ENCODE results near the gene BMPR1A.

BMPR1A gene

GRCh38 chr10:86718556-86718955 is 37.9 kb upstream of the BMPR1A start:
- in situ Hi-C loops (cut with HindIII; ENCODE audit: low sequenced_read_pairs): no loop called here
- no peak for TF ChIP-seq CTCF (IDR thresholded peaks at IDR 0.05; ENCODE audit: low read depth, low read length, missing control alignments)
- no peak for DNase-seq (ENCODE audit: low read depth)
- H3K4me3 ChIP-seq (ENCODE audit: low read depth, low read length): no peak overlapping the region

- in situ Hi-C loops (cut with HindIII; ENCODE audit: low sequenced_read_pairs): no loop called here
- TF ChIP-seq CTCF (IDR thresholded peaks at IDR 0.05; ENCODE audit: low read depth, low read length, missing control alignments): no peak
- no peak for DNase-seq (ENCODE audit: low read depth)
- H3K4me3 ChIP-seq (ENCODE audit: low read depth, low read length): no peak overlapping the region
These were observed 35.2 kb upstream of the BMPR1A start for GRCh38 chr10:86721232-86721631.

- TF ChIP-seq CTCF (IDR thresholded peaks at IDR 0.05; ENCODE audit: low read depth, low read length, missing control alignments): no peak
- in situ Hi-C loops (cut with HindIII; ENCODE audit: low sequenced_read_pairs): no loop called here
These were observed 33.4 kb upstream of the BMPR1A start for GRCh38 chr10:86723009-86723408.

GRCh38 chr10:86724445-86724844 is 32.0 kb upstream of the BMPR1A start:
- in situ Hi-C loops (cut with HindIII; ENCODE audit: low sequenced_read_pairs): no loop called here
- DNase-seq (ENCODE audit: low read depth): no peak
- TF ChIP-seq CTCF (IDR thresholded peaks at IDR 0.05; ENCODE audit: low read depth, low read length, missing control alignments): no peak
- no peak overlapping the region for H3K4me3 ChIP-seq (ENCODE audit: low read depth, low read length)

More at GRCh38 chr10:86723009-86723408, 33.4 kb upstream of the BMPR1A start:
- no peak overlapping the region for H3K4me3 ChIP-seq (ENCODE audit: low read depth, low read length)
- no peak for DNase-seq (ENCODE audit: low read depth)

GRCh38 chr10:86725980-86726676 is 30.3 kb upstream of the BMPR1A start:
- TF ChIP-seq CTCF (IDR thresholded peaks at IDR 0.05; ENCODE audit: low read depth, low read length, missing control alignments): no peak
- DNase-seq (ENCODE audit: low read depth): no peak
- in situ Hi-C loops (cut with HindIII; ENCODE audit: low sequenced_read_pairs): no loop called here
- no peak overlapping the region for H3K4me3 ChIP-seq (ENCODE audit: low read depth, low read length)

GRCh38 chr10:86726677-86726999 is 29.8 kb upstream of the BMPR1A start:
- in situ Hi-C loops (cut with HindIII; ENCODE audit: low sequenced_read_pairs): no loop called here
- H3K4me3 ChIP-seq (ENCODE audit: low read depth, low read length): no peak overlapping the region
- DNase-seq (ENCODE audit: low read depth): no peak
- TF ChIP-seq CTCF (IDR thresholded peaks at IDR 0.05; ENCODE audit: low read depth, low read length, missing control alignments): no peak
